Endodermal cell (in vitro differentiated cells): Measurements from ENCODE around the gene IQSEC2. TPM values are rescaled to one million over a fixed set of nuclear protein-coding genes. Genes with fewer than 3 reads are reported as not detected.

Experiments used
- DNase-seq: peaks from one replicate; pipeline ENCODE4 v3.0.0-alpha.2; 2017
- H3K27ac ChIP-seq: 2 replicates; pipeline ENCODE4 v1.5.1; 2013; ENCODE audit warnings: mild to moderate bottlenecking, low read depth, low read length, moderate library complexity
- H3K27me3 ChIP-seq: 2 replicates; pipeline ENCODE4 v1.6.1; 2013; ENCODE audit warnings: mild to moderate bottlenecking, low read length, moderate library complexity; ENCODE audit not compliant: insufficient read depth, control insufficient read depth, poor library complexity, severe bottlenecking
- H3K36me3 ChIP-seq: 2 replicates; pipeline ENCODE4 v1.7.0; 2013; ENCODE audit warnings: mild to moderate bottlenecking, low read length, moderate library complexity; ENCODE audit not compliant: control insufficient read depth, insufficient read depth
- H3K4me1 ChIP-seq: one replicate; pipeline ENCODE4 v1.7.0; 2013; ENCODE audit warnings: low read length; ENCODE audit not compliant: control insufficient read depth, insufficient read depth
- H3K4me3 ChIP-seq: 2 replicates; pipeline ENCODE4 v1.5.1; 2013; ENCODE audit warnings: mild to moderate bottlenecking, low read length, moderate library complexity
- H3K9ac ChIP-seq: 2 replicates; pipeline ENCODE4 v1.6.1; 2013; ENCODE audit warnings: mild to moderate bottlenecking, low read length, moderate library complexity; ENCODE audit not compliant: poor library complexity, severe bottlenecking; ENCODE audit errors: extremely low read depth
- H3K9me3 ChIP-seq: 2 replicates; pipeline ENCODE4 v1.6.1; 2013; ENCODE audit warnings: mild to moderate bottlenecking, low read length, moderate library complexity; ENCODE audit not compliant: control insufficient read depth
- H3K27ac Mint-ChIP-seq: 2 replicates; pipeline ENCODE4 v1.8.0; 2020; ENCODE audit warnings: mixed read lengths
- H3K27me3 Mint-ChIP-seq: 2 replicates; pipeline ENCODE4 v1.8.0; 2021; ENCODE audit warnings: mild to moderate bottlenecking, mixed read lengths; ENCODE audit not compliant: insufficient read depth
- H3K36me3 Mint-ChIP-seq: 2 replicates; pipeline ENCODE4 v1.8.0; 2020; ENCODE audit warnings: low read depth, mixed read lengths
- H3K4me1 Mint-ChIP-seq: 2 replicates; pipeline ENCODE4 v1.8.0; 2020; ENCODE audit warnings: mixed read lengths
- H3K4me3 Mint-ChIP-seq: 2 replicates; pipeline ENCODE4 v1.8.0; 2020; ENCODE audit warnings: mild to moderate bottlenecking, moderate library complexity, mixed read lengths
- H3K9me3 Mint-ChIP-seq: 2 replicates; pipeline ENCODE4 v1.8.0; 2020; ENCODE audit warnings: mild to moderate bottlenecking, mixed read lengths
- WGBS, 2 experiments: methylation state at CpG; one replicate each; pipeline versions ENCODE4 v1.1.5 to v1.1.7; 2013; ENCODE audit warnings: missing lambda C conversion rate in 2 of 2, mixed read lengths in 1 of 2; ENCODE audit not compliant: insufficient coverage in 1 of 2, insufficient read length in 1 of 2; 5-methylcytosine and 5-hydroxymethylcytosine counted together
- total RNA-seq, 2 donors: library from RNA; stranded (reverse); fragmentation: NEBNext Ultra II Directional in 1 of 2; extraction: Animal tissue kit (Norgen Biotek cat#: 25700) in 1 of 2; gene quantifications; 2 replicates in 1 of 2; 3 replicates in 1 of 2; pipeline ENCODE4 v1.2.1, GENCODE V29; 2021
- TF ChIP-seq, protein P1 (sequence below): fragments of 200-600 bp; sonication (generic); conservative IDR thresholded peaks from 2 replicates; pipeline ENCODE4 v1.5.0; 2021; ENCODE audit warnings: antibody characterized with exemption, mild to moderate bottlenecking

The IQSEC2 gene
- total RNA-seq, 2 donors from 2014 or later, result 14.7 to 18.2 TPM

DNA sequence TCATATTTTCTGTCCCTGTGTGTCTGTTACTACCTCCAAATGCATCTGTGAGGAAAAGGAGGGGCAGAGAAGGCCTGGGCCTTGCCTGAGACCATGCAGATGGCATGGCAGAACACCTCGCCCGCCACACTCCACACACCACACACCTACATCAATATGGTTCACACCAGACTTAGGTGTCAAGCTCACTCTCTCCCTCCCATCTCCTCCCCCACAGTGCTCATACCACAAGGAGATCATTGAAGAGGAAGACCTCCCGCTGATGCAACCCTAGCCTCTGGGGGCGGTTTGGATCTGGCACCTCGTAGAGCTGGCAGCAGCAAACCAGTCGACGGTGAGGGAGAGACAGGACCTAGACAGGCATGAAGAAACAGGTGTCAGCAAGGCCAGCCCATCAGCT is 39.8 kb downstream of the IQSEC2 start:
- H3K9me3 ChIP-seq, result no peaks in the 10 kb centered on the region
- H3K4me1 Mint-ChIP-seq, result no peaks in the 10 kb centered on the region
- H3K27ac ChIP-seq, result no peak overlapping the region
- TF ChIP-seq, protein P1, sequence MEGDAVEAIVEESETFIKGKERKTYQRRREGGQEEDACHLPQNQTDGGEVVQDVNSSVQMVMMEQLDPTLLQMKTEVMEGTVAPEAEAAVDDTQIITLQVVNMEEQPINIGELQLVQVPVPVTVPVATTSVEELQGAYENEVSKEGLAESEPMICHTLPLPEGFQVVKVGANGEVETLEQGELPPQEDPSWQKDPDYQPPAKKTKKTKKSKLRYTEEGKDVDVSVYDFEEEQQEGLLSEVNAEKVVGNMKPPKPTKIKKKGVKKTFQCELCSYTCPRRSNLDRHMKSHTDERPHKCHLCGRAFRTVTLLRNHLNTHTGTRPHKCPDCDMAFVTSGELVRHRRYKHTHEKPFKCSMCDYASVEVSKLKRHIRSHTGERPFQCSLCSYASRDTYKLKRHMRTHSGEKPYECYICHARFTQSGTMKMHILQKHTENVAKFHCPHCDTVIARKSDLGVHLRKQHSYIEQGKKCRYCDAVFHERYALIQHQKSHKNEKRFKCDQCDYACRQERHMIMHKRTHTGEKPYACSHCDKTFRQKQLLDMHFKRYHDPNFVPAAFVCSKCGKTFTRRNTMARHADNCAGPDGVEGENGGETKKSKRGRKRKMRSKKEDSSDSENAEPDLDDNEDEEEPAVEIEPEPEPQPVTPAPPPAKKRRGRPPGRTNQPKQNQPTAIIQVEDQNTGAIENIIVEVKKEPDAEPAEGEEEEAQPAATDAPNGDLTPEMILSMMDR, result no peak
- DNase-seq, result no peak
- no peak overlapping the region for H3K4me3 Mint-ChIP-seq
- WGBS, 2 experiments, result 90 to 93% methylated on average over 2 to 7 of the region's 7 CpGs
- H3K9me3 Mint-ChIP-seq, result peaks cover 63% of the 10 kb centered on the region
- H3K4me3 ChIP-seq, result no peak overlapping the region
- no peaks in the 10 kb centered on the region for H3K4me1 ChIP-seq
- H3K36me3 ChIP-seq, result no peaks in the 10 kb centered on the region
- no peak overlapping the region for H3K27ac Mint-ChIP-seq
- no peaks in the 10 kb centered on the region for H3K27me3 ChIP-seq
- no peak overlapping the region for H3K9ac ChIP-seq
- H3K36me3 Mint-ChIP-seq, result peaks cover 18% of the 10 kb centered on the region
- no peaks in the 10 kb centered on the region for H3K27me3 Mint-ChIP-seq

DNA sequence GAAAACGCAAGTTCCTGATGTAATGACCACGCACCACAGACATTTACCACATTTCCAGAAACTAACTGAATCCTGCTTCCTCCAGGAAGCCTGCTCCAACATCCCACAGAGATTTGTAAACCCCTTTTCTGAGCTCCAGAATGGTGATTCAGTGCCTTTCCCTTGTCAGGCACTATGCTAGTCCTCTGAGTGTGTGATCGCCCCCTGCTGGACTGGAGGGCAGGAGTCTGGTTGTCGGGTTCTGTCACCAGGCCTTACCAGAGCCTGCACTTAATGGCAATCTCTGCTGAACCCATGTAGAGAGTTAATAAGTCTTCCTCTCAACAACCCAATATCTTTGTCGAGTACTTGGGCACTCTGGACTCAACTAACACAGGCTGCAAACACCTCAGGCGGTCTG is 41.9 kb downstream of the IQSEC2 start:
- Mint-ChIP-seq H3K36me3 (peaks cover 14% of the 10 kb centered on the region), H3K27me3 (no peaks in the 10 kb centered on the region), H3K4me3 (no peak overlapping the region), H3K4me1 (no peaks in the 10 kb centered on the region), H3K9me3 (peaks cover 65% of the 10 kb centered on the region), H3K27ac (no peak overlapping the region)
- peak; percentile 81 for DNase-seq
- TF ChIP-seq, protein P1, result peak; percentile 48
- H3K4me3 ChIP-seq, result no peak overlapping the region
- no peaks in the 10 kb centered on the region for H3K27me3 ChIP-seq
- no peak overlapping the region for H3K27ac ChIP-seq
- H3K9ac ChIP-seq, result no peak overlapping the region
- H3K36me3 ChIP-seq, result no peaks in the 10 kb centered on the region
- 95 to 100% methylated on average over 2 to 5 of the region's 6 CpGs for WGBS, 2 experiments
- H3K4me1 ChIP-seq, result no peaks in the 10 kb centered on the region
- H3K9me3 ChIP-seq, result no peaks in the 10 kb centered on the region

DNA sequence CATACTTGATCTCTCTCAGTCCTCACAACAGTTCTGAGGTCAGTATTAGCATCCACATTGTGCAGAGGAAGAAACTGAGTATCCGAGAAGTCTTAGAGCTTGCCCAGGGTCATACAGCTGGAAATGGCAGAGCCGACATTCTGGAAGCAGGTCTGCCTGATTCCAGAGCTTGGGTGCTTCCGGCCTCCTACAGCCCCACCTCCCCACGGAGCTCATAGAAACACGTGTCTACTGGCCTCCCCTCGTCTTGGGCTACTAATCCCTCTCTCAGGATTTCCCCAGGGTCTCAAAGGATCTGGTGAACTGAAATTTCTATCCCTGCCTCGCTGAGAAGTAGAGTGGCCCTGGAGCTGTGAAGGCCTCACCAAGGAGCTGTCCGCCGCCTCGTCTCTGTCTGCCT is 44.3 kb downstream of the IQSEC2 start:
- Histone ChIP-seq H3K9ac (no peak overlapping the region), H3K36me3 (no peaks in the 10 kb centered on the region), H3K4me1 (no peaks in the 10 kb centered on the region), H3K27me3 (no peaks in the 10 kb centered on the region), H3K4me3 (no peak overlapping the region), H3K9me3 (no peaks in the 10 kb centered on the region), H3K27ac (no peak overlapping the region)
- Mint-ChIP-seq H3K4me3 (no peak overlapping the region), H3K9me3 (peaks cover 70% of the 10 kb centered on the region), H3K27me3 (no peaks in the 10 kb centered on the region), H3K27ac (no peak overlapping the region), H3K4me1 (no peaks in the 10 kb centered on the region), H3K36me3 (peaks cover 12% of the 10 kb centered on the region)
- no peak for DNase-seq
- 80% methylated on average over 7 of the region's 10 CpGs; no CpG with 5 or more reads in 1 of the 2 experiments for WGBS, 2 experiments
- TF ChIP-seq, protein P1, result no peak
